ENCODE measurements around the gene SENP2.
"Not testable (repeated sequence)": the region's sequence is repeated elsewhere in the genome, so short reads cannot be mapped to it uniquely, and the experiment has no call there.

Gene SENP2

GRCh38 chr3:185586686-185587039 is 568 bp downstream of the SENP2 start:
- DNase-seq (ENCODE audit: low read depth, low spot score), result no peak

- DNase-seq (ENCODE audit: low read depth, low spot score), result no peak
These were observed 8.0 kb downstream of the SENP2 start for GRCh38 chr3:185594073-185594472.

GRCh38 chr3:185595526-185595925 is 9.4 kb downstream of the SENP2 start:
- no peak for DNase-seq (ENCODE audit: low read depth, low spot score)

- no peak for DNase-seq (ENCODE audit: low read depth, low spot score)
These were observed 19.5 kb downstream of the SENP2 start for GRCh38 chr3:185605566-185605965.

- no peak for DNase-seq (ENCODE audit: low read depth, low spot score)
These were observed 20.1 kb downstream of the SENP2 start for GRCh38 chr3:185606196-185606595.

GRCh38 chr3:185613016-185613415 is 26.9 kb downstream of the SENP2 start:
- no peak for DNase-seq (ENCODE audit: low read depth, low spot score)

GRCh38 chr3:185623939-185624665 is 38.0 kb downstream of the SENP2 start:
- no peak for DNase-seq (ENCODE audit: low read depth, low spot score)

GRCh38 chr3:185625784-185626183 is 39.7 kb downstream of the SENP2 start:
- no peak for DNase-seq (ENCODE audit: low read depth, low spot score)

GRCh38 chr3:185629554-185630181 is 43.6 kb downstream of the SENP2 start:
- no peak for DNase-seq (ENCODE audit: low read depth, low spot score)

- no peak for DNase-seq (ENCODE audit: low read depth, low spot score)
These were observed 44.1 kb downstream of the SENP2 start for GRCh38 chr3:185630182-185630622.

- no peak for DNase-seq (ENCODE audit: low read depth, low spot score)
These were observed 45.0 kb downstream of the SENP2 start for GRCh38 chr3:185631108-185631507.

GRCh38 chr3:185631508-185632206 is 45.6 kb downstream of the SENP2 start:
- no peak for DNase-seq (ENCODE audit: low read depth, low spot score)

- DNase-seq (ENCODE audit: low read depth, low spot score), result no peak
These were observed 46.9 kb downstream of the SENP2 start for GRCh38 chr3:185632996-185633395.

GRCh38 chr3:185637388-185637787 is 51.3 kb downstream of the SENP2 start:
- DNase-seq (ENCODE audit: low read depth, low spot score), result no peak

- DNase-seq (ENCODE audit: low read depth, low spot score), result not testable (repeated sequence)
These were observed 52.6 kb downstream of the SENP2 start for GRCh38 chr3:185638651-185639050.

GRCh38 chr3:185639632-185640206 is 53.6 kb downstream of the SENP2 start:
- no peak for DNase-seq (ENCODE audit: low read depth, low spot score)

- no peak for DNase-seq (ENCODE audit: low read depth, low spot score)
These were observed 54.2 kb downstream of the SENP2 start for GRCh38 chr3:185640308-185640707.

- peak; percentile 59 for DNase-seq (ENCODE audit: low read depth, low spot score)
These were observed 59.1 kb downstream of the SENP2 start for GRCh38 chr3:185645191-185645590.

- peak; percentile 78 for DNase-seq (ENCODE audit: low read depth, low spot score)
These were observed 59.7 kb downstream of the SENP2 start for GRCh38 chr3:185645596-185646381.

GRCh38 chr3:185646382-185647133 is 60.5 kb downstream of the SENP2 start:
- peak; percentile 77 for DNase-seq (ENCODE audit: low read depth, low spot score)
